Activated CD4-positive, CD25-positive, alpha-beta regulatory T cell treated with anti-CD3 and anti-CD28 coated beads, Interleukin-2, amount 50 U/mL, for 72 hours (primary cell): ENCODE data around the gene HIPK2.

Source experiments
- DNase-seq: peaks from one replicate; pipeline ENCODE4 v3.0.0; 2021

HIPK2 gene

GRCh38 chr7:139525750-139526149 lies 252.0 kb downstream of the HIPK2 start:
- DNase-seq: no peak

- DNase-seq: no peak
Observed at GRCh38 chr7:139525239-139525638, 252.6 kb downstream of the HIPK2 start.

- DNase-seq: no peak
Observed at GRCh38 chr7:139523968-139524815, 253.6 kb downstream of the HIPK2 start.

GRCh38 chr7:139523199-139523941 lies 254.4 kb downstream of the HIPK2 start, which contains the start of gene CLEC2L:
Gene CLEC2L, plus strand, starts transcription at chr7:139523685. Its CDS starts 243 bp downstream, at chr7:139523928.
- DNase-seq: no peak

GRCh38 chr7:139522830-139523198 lies 255.0 kb downstream of the HIPK2 start:
- no peak for DNase-seq

- DNase-seq: no peak
Observed at GRCh38 chr7:139521439-139521838, 256.4 kb downstream of the HIPK2 start.

- DNase-seq: no peak
Observed at GRCh38 chr7:139515266-139515665, 262.5 kb downstream of the HIPK2 start.
